HCEC 1CT (cell line): ENCODE results near the gene PREX1.

Experiments
- DNase-seq: peaks from one replicate; pipeline ENCODE4 v3.0.0-alpha.2; 2017

The PREX1 gene

DNA sequence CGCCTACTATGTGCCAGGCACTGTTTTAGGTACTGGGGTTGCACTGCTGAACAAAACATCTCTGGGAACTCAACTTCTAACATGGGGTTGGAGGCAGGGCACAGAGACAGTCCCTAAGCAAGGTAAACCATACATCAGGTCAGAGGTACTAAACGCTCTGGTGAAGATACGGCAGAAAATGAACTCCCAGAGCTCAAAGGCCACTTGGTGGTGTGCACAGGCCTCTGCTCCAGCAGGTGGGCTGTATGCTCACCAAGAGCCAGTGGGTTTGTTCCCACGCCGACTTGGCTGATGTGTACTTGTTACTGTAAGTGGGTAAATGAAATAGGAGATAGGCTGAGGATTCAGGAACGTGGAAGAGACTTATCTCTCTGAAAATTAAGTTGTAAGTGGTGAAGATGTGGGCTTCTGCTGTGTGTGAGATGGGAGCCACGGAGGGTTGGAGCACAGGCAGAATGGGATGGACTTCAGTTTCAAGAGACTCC, 133.4 kb downstream of the PREX1 start:
- no peak for DNase-seq

DNA sequence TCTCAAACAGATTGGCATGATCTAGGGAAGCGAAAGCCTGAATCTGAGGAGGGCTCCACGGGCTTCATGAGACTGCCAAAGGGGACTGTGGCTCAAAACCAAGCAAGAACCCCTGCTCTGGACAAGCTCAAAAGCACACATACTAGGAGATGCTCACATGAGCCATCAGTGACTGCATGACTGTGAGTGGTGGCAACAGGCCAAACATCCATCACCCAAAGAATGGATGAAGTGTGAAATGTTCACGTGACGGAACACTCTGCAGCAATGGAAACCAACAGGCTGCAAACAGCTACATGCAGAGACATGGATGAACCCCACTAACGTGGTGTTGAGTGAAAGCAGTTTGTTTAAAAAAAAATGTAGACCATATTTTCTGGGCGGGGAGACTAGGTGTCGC, 136.3 kb downstream of the PREX1 start:
- DNase-seq, result no peak

DNA sequence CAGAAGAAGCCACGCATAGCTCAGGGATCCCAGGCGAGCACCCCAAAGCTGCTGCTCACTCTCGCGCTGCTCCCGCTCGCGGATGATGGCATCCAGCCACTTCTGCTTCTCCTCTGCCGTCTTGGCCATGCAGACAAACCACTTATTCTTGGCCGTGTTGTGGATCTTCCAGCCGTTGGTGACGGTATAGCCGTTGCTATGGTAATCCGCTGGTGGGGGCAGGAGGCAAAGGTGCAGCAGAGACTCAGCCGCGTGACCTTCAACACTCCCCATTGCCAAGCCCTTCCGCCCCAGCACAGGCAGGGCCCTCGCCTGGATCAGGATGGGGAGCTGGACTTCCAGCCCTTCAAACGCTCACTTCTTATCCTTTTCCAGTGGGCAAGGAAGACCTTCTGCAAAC, 136.9 kb downstream of the PREX1 start:
- DNase-seq, result no peak

DNA sequence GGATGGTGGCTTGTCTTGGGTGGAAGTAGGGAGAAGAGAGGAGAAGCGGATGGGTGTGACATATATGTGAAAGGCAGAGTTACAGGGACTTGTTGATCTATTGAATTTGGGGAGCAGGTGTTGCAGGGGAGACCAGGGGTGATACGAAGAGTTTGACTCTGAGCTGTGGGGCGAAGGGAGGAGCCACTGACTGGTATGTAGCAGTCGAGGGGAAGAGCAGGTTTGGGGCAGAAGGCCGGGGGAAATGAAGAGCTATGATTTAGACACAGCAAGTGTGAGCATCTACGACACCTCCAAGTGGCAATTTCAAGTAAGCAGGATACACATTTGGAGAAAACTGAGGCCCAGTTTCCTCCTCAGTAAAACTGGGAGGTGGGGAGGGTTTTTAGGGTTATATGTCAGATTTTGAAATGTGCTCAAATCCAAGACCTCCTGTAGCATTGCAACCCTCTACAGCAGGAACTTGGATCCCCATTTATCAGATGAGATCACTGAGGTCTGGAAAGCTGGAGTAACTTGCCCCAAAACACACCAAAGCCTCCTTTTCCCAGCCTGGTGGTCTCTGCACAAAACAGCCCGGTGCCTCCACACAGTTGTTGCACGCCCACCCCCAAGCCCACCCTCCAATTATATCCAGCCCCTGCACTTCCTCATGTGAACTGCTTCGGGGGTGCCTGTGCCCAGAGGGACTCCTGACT, 137.8 kb downstream of the PREX1 start:
- DNase-seq, result no peak

DNA sequence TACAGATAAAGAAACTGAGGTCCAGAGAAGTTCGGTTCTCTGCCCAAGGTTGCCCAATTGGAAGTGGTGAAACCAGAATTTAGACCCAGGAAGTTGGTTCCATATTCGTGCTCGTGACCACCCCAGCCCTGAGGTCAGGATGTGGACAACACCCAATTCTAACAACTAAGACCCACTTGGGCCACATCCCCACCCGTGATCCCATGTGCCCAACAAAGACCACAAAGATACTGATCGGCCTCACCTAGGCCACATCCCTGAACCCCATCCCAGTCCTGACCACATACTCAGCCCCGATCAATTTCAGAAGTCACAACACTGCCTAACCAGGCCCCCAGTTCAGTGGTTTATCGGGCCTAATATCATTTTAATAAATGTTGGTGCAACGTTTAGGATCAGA, 138.4 kb downstream of the PREX1 start:
- no peak for DNase-seq

DNA sequence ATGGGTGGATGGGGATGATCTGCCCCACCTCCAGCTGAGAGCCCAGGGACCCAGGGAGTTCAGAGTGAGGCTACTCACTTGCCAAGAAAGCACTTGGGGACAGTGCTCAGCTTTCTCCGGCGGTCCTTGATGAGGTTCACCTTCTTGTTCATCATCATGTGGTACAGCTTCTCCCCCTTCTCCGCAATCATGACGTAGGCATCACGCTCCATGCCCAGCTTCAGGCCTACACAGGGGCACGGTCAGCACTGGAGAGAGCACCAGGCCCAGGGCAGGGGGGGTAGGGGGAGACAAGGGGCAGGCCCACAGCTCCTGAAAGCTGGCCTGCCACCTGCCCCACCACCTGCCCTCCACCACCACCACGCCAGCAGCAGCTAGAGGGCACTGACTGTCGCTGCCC, 139.2 kb downstream of the PREX1 start:
- no peak for DNase-seq

DNA sequence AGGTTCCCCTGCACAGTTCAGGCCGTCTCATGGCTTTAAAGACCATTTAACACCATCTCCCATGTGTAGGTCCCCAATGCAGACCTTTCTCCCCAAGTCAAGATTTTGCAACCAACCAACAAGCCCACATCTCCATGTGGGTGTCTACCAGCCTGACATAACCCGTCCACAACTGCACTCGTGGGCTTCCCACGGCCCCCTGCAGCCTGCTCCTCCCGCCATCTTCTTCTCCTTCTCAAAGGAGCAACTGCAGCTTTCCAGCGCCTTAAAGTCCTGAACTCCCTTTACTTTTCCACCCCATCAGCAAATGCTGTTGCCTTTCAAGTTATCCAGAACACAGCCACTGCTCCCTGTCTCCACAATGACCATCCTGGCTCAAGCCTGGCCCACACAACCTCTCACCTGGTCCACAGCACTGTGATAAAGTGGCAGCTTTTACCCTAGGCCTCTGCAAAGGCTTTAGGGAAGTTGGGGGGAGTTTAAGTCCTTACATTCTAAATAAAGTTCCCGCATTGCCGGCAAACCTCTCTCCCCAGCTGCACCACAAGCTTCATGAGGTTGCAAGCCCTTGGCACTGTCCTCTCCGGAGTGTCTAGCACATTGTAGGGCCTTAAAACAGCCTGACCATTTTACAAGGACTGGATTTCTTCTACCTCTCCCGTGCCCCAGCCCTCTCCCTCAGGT, 140.5 kb downstream of the PREX1 start:
- no peak for DNase-seq

DNA sequence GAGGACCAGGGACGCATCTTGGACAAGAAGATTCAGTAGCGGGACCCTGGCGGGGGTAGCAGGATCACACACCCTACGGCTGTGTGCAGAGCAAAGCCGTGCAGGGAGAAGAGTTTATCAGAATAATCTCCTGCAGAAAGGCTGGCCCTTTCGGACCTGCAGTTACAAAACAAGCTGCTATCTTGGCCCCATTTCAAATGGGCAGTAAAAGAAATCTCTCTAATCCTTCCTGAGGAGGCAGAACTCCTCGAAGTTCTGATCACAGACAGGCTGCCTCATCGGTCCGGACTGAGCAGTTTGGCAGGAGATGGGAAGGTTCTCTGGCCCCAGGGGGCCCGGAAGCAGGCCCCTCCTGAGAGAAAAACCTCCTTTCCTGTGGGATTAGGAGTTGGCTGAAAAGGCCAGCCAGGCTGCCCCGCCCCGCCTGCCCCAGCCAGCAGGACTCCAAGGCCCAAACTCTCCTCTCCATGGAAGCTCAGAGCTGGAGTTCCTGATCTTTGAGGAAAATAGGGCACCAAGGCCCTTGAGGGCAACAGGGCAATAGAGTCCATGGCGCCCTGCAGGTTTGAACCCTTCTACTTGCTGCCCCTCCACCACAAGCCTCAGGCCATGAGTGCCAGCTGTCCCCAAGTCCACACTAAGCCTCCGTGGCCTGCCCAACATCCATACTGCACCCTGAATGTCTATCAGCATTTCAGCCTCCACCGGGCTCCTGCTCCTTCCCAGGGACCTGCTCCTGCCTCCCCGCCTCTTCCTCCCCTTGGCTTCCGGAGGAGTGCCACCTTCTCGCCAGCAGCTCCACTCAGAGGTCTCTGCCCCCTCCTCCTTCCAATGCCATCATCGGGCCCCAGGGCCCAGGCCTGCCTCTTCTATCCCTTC, 141.3 kb downstream of the PREX1 start:
- peak; percentile 53 for DNase-seq

DNA sequence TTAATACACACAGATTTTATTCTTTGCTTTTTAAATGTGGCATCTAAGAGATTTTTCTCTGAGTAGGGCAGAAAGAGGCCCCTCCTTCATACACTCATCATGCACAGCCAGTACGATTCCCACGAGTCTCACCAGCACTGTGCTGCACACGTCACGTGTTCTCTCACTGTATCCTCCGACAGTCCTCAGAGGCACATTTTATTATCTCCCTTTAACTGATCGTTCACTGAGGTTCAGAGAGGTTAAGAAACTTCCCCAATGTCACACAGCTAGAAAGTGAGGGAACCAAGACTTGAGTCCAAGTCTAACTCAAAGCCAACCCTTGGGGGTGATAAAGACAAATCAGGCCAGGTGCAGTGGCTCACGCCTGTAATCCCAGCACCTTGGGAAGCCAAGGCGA, 142.5 kb downstream of the PREX1 start:
- no peak for DNase-seq

DNA sequence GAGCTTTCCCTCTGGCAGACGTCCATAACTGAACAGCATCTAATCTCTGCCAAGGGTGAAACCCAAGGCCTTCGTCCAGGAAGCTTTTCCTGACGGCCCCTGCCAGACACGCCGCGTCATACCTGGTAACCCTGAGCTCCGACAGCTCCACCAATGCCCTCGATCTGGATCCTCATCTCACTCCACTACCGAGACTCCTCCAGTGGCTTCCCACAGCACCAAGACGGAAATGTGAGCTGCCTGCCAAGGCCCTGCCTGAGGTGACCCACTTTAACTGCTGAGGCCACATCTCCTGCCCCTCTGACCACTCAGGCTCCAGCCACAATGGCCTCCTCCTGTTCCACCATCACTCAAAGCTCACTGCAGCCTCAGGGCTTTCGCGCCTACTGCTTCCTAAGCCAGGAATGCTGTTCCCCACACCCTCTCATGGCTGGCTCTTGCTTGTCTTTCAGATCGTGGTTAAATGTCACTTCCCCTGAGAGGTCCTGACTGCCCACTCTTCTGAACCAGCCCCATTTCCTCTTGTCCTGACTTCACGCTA, 143.2 kb downstream of the PREX1 start:
- DNase-seq, result no peak

DNA sequence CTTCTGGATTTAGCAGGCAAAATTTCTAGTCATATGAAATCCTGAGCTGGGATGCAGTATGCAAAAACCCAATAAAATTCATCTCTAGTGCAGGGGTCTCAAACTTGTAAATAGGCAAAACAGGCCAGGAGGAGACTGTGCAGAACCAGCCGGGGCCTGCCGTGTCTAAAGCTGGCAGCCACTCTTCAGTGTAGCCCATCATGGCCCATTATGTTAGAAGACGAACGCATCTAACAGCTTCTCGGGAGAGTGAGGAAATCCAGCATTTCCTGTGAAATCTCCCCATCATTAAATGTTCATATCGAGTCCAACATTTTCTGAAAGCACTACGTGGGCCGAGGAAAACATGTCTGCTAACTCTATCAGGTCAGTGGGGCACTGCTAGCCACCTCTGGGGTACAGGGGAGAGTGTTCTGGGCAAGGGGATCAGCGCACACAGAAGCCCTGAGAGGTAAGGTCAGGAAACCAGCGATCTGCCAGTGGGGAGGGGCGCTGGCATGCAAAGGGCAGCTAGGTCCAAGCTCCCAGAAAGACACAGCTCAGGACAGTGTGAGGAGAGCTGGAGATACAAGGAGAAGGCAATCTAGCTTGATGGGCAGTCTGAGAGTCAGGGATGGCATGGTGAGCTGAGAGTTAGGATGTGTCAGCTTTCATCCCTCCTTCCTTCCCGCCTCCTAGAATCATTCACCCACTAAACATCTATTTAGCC, 144.2 kb downstream of the PREX1 start:
- no peak for DNase-seq

DNA sequence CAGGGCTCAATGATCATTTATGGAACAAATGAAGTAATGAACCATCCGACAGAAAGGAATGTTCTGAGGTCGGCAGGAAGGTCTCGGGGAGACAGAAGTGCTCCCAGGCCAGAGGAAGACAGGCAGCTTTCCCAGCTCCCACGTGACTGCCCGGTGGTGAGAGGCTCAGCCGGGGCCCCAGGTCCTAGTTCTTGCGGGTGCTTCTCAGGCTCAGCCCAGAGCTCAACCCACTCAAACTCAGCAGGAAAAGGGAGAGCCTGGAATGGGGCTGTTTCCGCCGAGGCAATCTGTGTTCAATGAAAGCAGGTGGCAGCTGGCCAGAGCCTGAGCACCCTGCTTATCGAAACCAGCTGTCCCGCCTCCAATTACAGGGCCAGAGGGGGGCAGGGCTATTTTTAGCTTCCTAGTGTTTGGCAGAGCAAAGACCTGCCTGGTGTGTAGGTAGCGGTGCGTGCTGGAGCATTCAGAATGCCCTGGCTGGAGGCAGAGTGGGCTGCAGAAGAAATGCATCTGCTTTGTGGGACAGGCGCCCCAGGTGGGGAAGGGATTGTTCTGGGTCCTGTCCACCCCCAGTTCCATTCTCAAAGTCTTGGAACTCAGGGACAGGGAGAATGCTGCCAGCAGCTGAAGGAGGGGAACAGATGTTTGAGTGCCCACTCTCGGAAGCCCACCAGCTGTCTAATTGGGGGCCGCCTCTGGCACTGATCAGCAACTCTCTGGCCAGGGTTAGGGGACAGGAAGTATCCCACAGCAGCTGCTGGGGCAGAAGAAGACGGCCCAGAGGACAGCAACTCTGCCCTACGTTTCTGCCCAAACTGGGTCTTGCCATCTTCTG, 145.1 kb downstream of the PREX1 start:
- peak; percentile 94 for DNase-seq

DNA sequence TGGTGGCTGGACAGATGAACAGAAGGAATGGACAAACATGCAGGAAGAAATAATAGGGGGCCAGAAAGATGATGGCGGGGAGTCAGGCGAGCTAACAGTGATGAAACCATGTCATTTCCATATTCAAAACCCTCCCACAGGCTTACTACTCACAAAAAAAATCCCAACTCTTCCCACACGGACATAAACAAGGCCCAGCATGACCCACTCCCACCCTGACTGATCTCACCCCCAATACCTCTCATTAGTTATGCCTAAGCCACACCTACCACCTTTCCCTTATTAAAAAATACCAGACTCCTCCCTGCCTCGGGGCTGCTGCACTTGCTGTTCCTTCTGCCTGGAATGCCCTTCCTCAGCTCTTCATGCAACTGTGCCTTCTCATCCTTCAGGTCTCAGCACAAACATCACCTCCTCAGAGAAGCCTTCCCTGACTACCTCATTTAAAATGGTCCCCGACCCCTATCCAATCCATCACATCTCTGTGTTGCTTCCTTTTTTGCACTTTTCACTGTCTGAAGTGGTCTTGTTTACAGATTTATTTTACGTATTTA, 145.8 kb downstream of the PREX1 start:
- no peak for DNase-seq

DNA sequence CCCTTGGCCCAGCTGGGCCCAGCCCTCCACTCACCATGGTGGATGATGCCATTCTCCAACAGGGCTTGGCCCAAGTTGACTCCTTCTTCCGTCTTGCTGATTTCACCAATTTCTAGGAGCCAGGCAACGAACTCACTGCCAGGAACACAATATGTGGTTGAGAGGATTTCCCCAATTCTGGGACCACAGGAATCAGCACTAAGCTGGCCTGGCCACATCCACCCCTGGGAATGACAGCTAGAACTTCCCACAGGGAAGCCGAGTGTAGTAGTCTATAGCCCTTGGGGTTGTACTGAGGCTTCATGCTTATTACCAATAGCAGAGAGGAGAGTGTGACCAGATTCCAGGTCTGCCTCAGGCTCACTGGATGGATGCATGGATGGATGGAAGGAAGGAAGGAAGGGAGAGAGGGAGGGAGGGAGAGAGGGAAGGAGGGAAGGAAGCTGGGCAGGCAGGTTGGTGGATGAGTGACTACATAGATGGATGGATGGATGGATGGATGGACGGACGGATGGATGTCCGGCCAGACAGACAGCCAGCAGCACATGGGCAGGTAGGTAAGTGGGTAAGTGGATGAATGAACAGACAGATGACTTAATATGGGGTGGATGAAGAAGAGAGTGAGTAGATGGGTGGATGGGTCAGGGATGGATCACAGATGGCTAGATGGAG, 146.5 kb downstream of the PREX1 start:
- DNase-seq, result no peak

DNA sequence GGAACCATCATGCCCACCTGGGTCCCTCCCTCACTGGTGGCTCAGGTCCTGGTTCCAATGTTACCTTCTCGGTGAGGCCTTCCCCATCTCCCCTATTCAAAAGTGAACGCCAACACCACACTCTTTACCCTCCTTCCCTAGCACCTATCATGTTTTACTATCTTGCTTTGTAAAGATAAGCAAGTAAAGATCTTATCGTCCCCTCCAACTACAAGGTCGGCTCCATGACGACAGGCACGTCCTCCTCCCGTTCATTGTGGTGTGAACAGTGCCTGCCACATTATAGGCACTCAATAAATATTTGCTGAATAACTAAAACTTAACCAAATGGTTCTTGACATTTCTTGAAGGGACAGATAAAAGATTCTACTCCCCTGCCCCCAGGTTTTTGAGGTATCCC, 147.1 kb downstream of the PREX1 start:
- DNase-seq, result no peak

DNA sequence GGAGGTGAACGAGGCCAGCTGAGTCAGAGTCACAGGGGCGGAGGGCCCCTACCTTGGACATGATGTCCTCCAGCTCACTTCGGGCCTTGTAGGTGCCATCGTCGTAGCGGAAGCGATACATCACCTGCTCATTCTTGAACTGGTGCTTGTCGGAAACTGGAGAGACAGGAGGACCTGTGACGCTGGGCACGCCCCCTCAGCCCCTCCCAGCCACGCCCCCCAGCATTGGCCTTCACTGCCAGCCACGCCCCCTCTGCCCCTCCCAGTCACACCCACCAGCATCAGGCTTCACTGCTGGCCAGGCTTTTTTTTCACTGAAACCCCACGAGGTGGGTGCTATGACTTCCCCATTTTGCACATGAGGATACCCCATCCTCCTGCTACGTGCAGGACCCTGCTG, 148.2 kb downstream of the PREX1 start:
- DNase-seq, result no peak

DNA sequence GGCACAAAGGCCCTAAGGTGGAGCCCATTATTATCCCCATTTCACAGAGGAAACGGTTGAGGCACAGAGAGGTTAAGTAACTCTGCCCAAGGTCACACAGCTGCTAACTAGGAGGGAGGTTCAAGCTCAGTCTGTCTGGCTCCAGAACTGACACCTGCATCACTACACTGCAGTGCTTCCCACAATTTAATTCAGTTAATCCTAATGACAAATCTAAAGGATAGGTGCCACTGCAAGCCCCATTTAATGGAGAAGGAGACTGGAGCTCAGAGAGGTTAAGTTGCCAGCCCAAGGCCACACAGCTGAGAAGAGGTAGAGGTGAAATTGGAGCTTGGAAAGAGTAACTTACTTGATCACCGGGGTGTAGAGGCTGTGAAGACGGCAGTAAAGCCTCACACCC, 148.8 kb downstream of the PREX1 start:
- DNase-seq, result no peak

DNA sequence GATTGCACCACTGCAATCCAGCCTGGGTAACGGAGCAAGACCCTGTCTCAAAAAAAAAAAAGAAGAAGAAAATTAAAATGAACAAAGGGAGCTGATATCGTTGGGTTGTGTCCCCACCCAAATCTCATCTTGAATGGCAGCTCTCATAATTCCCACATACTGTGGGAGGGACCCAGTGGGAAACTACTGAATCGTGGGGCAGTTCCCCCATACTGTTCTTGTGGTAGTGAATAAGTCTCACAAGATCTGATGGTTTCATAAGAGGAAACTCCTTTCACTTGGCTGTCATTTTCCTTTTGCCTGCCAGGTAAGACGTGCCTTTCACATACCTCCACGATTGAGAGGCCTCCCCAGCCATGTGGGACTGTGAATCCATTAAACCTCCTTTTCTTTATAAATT, 149.4 kb downstream of the PREX1 start:
- DNase-seq, result no peak

DNA sequence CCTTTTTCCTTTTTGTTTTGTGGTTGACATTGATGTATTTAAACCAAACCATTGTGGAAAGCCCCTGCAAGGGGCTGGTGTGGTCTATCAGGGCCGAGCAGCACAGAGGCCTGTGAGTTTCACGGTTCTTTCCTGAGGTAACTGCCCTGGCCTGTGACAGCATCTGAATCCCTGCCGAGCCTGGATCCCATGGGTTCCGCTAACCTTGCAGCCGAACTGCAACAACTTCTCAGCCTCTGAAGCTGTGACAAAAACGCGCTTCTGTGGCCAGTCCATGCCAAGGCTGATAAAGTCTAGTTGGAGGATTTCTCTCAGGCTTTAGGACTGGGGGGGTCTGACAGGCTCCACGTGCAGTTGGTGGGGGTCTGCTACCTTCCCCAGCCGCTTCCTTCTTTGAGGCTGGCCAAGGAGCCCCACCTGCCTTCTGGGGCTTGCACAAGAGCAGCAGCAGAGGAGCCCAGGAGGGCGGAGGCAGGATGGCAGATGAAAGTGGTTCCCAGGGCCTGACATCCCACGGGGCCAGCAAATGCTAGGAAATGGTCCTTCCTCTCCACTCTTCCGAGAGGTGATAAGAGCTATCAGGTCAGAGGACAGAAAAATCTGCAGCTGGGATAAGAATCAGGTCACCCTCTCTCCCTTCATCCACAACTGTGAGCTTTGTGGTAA, 150.9 kb downstream of the PREX1 start:
- no peak for DNase-seq

DNA sequence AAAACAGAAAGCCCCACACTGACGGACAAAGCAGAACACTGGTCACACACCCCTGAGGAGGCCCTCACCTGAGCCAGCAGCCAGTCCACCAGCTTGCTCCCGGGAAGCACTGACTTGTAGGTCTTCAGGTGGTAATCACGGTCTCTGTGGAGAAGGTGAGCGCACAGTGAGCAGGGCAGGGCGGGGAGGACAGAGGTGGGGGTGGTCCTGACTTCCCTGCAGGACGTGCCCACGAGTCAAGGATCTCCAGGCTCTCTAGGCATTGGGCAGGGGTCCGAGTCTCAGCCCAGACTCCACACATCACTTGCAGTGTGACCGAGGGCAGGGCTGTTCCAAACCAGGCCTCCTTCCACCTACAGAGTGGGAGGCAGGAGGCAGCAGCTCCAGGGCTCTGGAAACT, 151.7 kb downstream of the PREX1 start:
- DNase-seq, result no peak
